Measurements from ENCODE around the gene UFL1. TPM values are rescaled to one million over a fixed set of nuclear protein-coding genes. Genes with fewer than 3 reads are reported as not detected.

The UFL1 gene
- 11.7 and 12.0 TPM in 2 replicates for polyA plus RNA-seq (2011; rRNA removed)
- polyA plus RNA-seq (2012; cell fraction: cytosol; rRNA removed) = 0.95 and 1.2 TPM in 2 replicates
- polyA plus RNA-seq (2012; cell fraction: nucleus; rRNA removed) = 1.4 and 2.4 TPM in 2 replicates
- polyA plus RNA-seq (2017; fragmentation: RNase III; extraction: RNeasy Plus Mini Kit Qiagen cat#74134 plus additional on column Dnase treatment) = 8.5 to 9.5 TPM (median 8.8 TPM) in 3 replicates
- 2.9 and 3.2 TPM in 2 replicates for polyA minus RNA-seq (2011; rRNA and poly(A)+ RNA removed)

DNA sequence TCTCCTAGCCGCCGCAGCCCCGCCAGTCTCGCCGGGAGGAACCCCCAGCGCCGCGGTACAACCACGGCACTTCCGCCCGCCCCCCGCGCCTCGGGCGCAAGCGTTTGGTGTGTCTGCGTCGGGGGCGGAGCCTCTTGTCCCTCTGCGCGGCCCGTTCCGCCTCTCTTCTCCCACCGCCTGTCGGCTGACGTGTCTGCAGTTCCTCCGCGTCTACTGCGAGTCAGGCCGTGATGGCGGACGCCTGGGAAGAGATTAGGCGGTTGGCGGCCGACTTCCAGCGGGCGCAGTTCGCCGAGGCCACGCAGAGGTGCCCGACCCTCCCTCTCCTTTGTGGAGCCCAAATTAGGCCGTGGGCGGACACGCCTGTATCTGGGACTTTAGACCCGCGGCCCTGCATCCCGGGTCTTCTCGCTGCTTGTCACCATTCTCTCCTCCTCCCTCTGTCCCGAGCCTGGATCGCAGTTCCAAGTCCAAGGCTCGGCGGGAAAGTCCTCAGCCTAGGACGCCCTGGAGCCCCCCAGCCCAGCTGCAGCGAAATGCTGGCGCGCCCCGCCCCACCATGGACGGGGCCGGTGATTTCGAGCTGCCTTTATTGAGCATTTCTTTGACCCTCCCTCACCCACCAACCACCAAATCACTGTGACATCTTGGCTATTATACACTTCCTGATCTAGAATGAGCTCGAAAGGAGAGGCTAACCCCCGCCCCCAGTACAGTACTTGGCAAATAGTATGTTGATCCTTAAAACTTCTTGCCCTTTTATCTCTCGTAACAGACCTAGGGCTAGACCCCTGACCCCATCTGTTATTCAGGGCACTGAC, at the start of gene UFL1:
UFL1 (plus strand) TSS at position 163 of the 821 bp plus-strand sequence; CDS start at position 231, 68 bp downstream.
- FAIRE-seq = no peak
- peak; percentile 99 for ATAC-seq
- Histone ChIP-seq H3K9me3 (no peaks in the 10 kb centered on the region), H3K4me1 (peaks cover 21% of the 10 kb centered on the region), H3K4me3 (peak within 1 kb of the TSS; percentile 70), H3K27ac (peak within 1 kb of the TSS; percentile 96), H3K4me2 (peak within 1 kb of the TSS; percentile 94)
- CTCF ChIA-PET = no interaction called here
- under 1% methylated on average over 21 of the region's 63 CpGs for WGBS (ENCODE audit: missing lambda C conversion rate)
- POLR2A ChIA-PET = no interaction called here
- DNase-seq (ENCODE audit: low read depth in 1 of 2, low spot score in 1 of 2) = peak; percentile 35 to 91
- TF ChIP-seq FOSL2 (IDR thresholded peaks at IDR 0.05) (no peak), FOSL2 (CRISPR knock-in tag; IDR thresholded peaks at IDR 0.05) (0 out of 2 replicates have a peak, but pooled peaks have one; percentile 7), MAZ (IDR thresholded peaks at IDR 0.05; ENCODE audit: borderline replicate concordance, low read depth, low read length) (no peak), EP300 (IDR thresholded peaks at IDR 0.05) (no peak), BCL3 (IDR thresholded peaks at IDR 0.05) (0 out of 3 replicates have a peak, but pooled peaks have one; percentile 66), ZNF302 (CRISPR knock-in tag; IDR thresholded peaks at IDR 0.05) (no peak), TFCP2L1 (CRISPR knock-in tag; IDR thresholded peaks at IDR 0.05) (no peak), RNF2 (IDR thresholded peaks at IDR 0.05; ENCODE audit: borderline replicate concordance, low read depth) (no peak), CHD2 (IDR thresholded peaks at IDR 0.05; ENCODE audit: low read length, partially characterized antibody) (no peak), KDM1A (IDR thresholded peaks at IDR 0.05; ENCODE audit: low read depth) (no peak), POLR2A (IDR thresholded peaks at IDR 0.05; ENCODE audit: low read length) (peak; percentile 86), ZFP36 (IDR thresholded peaks at IDR 0.05; ENCODE audit: borderline replicate concordance, partially characterized antibody) (no peak), CHD4 (IDR thresholded peaks at IDR 0.05; ENCODE audit: borderline replicate concordance) (no peak), EHMT2 (IDR thresholded peaks at IDR 0.05; ENCODE audit: low read depth) (no peak), JUN (IDR thresholded peaks at IDR 0.05) (peak; percentile 37 to 83; a peak in 4 of 5 replicates), HOXB5 (CRISPR knock-in tag; IDR thresholded peaks at IDR 0.05) (no peak), HDAC2 (IDR thresholded peaks at IDR 0.05) (no peak), E2F6 (IDR thresholded peaks at IDR 0.05; ENCODE audit: borderline replicate concordance, low read depth) (no peak), ESRRA (IDR thresholded peaks at IDR 0.05; ENCODE audit: borderline replicate concordance, low read length) (no peak), EHF (CRISPR knock-in tag; IDR thresholded peaks at IDR 0.05) (no peak), MAFK (IDR thresholded peaks at IDR 0.05; ENCODE audit: partially characterized antibody) (no peak), HOXA7 (CRISPR knock-in tag; IDR thresholded peaks at IDR 0.05) (no peak), SREBF2 (IDR thresholded peaks at IDR 0.05) (no peak), RAD21 (conservative IDR thresholded peaks at IDR 0.05 in 1 of 2, IDR thresholded peaks at IDR 0.05 in 1 of 2) (no peak), POLR2AphosphoS2 (conservative IDR thresholded peaks at IDR 0.05; ENCODE audit: low read length) (no peak), CBX2 (IDR thresholded peaks at IDR 0.05; ENCODE audit: borderline replicate concordance, low read depth) (no peak), RCOR1 (IDR thresholded peaks at IDR 0.05; ENCODE audit: low read depth, low read length) (no peak), ZSCAN20 (CRISPR knock-in tag; IDR thresholded peaks at IDR 0.05) (no peak)
- TF ChIP-seq, protein P1, sequence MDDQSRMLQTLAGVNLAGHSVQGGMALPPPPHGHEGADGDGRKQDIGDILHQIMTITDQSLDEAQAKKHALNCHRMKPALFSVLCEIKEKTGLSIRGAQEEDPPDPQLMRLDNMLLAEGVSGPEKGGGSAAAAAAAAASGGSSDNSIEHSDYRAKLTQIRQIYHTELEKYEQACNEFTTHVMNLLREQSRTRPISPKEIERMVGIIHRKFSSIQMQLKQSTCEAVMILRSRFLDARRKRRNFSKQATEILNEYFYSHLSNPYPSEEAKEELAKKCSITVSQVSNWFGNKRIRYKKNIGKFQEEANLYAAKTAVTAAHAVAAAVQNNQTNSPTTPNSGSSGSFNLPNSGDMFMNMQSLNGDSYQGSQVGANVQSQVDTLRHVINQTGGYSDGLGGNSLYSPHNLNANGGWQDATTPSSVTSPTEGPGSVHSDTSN (IDR thresholded peaks at IDR 0.05) = peak; percentile 28; the same call in 1 of the 2 replicates
- TF ChIP-seq, protein P2, sequence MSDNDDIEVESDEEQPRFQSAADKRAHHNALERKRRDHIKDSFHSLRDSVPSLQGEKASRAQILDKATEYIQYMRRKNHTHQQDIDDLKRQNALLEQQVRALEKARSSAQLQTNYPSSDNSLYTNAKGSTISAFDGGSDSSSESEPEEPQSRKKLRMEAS (IDR thresholded peaks at IDR 0.05) = peak; percentile 66
- TF ChIP-seq, protein P3, sequence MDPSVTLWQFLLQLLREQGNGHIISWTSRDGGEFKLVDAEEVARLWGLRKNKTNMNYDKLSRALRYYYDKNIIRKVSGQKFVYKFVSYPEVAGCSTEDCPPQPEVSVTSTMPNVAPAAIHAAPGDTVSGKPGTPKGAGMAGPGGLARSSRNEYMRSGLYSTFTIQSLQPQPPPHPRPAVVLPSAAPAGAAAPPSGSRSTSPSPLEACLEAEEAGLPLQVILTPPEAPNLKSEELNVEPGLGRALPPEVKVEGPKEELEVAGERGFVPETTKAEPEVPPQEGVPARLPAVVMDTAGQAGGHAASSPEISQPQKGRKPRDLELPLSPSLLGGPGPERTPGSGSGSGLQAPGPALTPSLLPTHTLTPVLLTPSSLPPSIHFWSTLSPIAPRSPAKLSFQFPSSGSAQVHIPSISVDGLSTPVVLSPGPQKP (IDR thresholded peaks at IDR 0.05; ENCODE audit: low read depth, low read length) = no peak
- TF ChIP-seq, protein P4, sequence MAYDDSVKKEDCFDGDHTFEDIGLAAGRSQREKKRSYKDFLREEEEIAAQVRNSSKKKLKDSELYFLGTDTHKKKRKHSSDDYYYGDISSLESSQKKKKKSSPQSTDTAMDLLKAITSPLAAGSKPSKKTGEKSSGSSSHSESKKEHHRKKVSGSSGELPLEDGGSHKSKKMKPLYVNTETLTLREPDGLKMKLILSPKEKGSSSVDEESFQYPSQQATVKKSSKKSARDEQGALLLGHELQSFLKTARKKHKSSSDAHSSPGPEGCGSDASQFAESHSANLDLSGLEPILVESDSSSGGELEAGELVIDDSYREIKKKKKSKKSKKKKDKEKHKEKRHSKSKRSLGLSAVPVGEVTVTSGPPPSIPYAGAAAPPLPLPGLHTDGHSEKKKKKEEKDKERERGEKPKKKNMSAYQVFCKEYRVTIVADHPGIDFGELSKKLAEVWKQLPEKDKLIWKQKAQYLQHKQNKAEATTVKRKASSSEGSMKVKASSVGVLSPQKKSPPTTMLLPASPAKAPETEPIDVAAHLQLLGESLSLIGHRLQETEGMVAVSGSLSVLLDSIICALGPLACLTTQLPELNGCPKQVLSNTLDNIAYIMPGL (CRISPR knock-in tag; IDR thresholded peaks at IDR 0.05; ENCODE audit: borderline replicate concordance) = no peak
